Keratinocyte (primary cell): ENCODE results near the gene FRS2. TPM values are rescaled to one million over a fixed set of nuclear protein-coding genes. Genes with fewer than 3 reads are reported as not detected.

ENCODE experiments used
- DNase-seq: peaks from one replicate; pipeline ENCODE4 v3.0.0-alpha.2; 2011; ENCODE audit warnings: low read depth, missing footprints, low spot score
- FAIRE-seq: peaks from 2 replicates; lab custom pipeline; 2011; peaks lifted over from hg19 to GRCh38; lab: Jason Lieb, UNC
- H2AFZ ChIP-seq: 2 replicates; pipeline ENCODE4 v1.6.0; 2012; ENCODE audit warnings: low read length, control low read depth, inconsistent platforms; ENCODE audit not compliant: control insufficient read depth
- H3K27ac ChIP-seq: 2 replicates; pipeline ENCODE4 v1.5.1; 2011; ENCODE audit warnings: low read length; ENCODE audit not compliant: control insufficient read depth, insufficient read depth
- H3K27me3 ChIP-seq: 3 replicates; pipeline ENCODE4 v1.6.0; 2011; ENCODE audit warnings: low read length; ENCODE audit not compliant: control insufficient read depth, insufficient read depth; ENCODE audit errors: extremely low read depth
- H3K36me3 ChIP-seq, 2 experiments: 2 replicates in 1 of 2; 3 replicates in 1 of 2; pipeline ENCODE4 v1.5.1; 2011; ENCODE audit warnings: low read length in 2 of 2, mild to moderate bottlenecking in 1 of 2; ENCODE audit not compliant: control insufficient read depth in 2 of 2, insufficient read depth in 2 of 2; ENCODE audit errors: extremely low read depth in 1 of 2
- H3K4me1 ChIP-seq: 3 replicates; pipeline ENCODE4 v1.5.1; 2011; ENCODE audit warnings: low read length; ENCODE audit not compliant: control insufficient read depth, insufficient read depth; ENCODE audit errors: extremely low read depth
- H3K4me2 ChIP-seq: 3 replicates; pipeline ENCODE4 v1.6.0; 2011; ENCODE audit warnings: low read depth, low read length; ENCODE audit not compliant: control insufficient read depth, insufficient read depth; ENCODE audit errors: extremely low read depth
- H3K4me3 ChIP-seq, 3 experiments: fragments of 200-600 bp in 1 of 3; sonication (generic) in 1 of 3; 2 replicates in 2 of 3; 3 replicates in 1 of 3; pipeline ENCODE4 v1.5.1; 2011 to 2016; ENCODE audit warnings: low read length in 3 of 3, mild to moderate bottlenecking in 3 of 3, control low read depth in 2 of 3, inconsistent platforms in 1 of 3, low read depth in 1 of 3, mixed read lengths in 1 of 3, mixed run types in 1 of 3, moderate library complexity in 1 of 3; ENCODE audit not compliant: control insufficient read depth in 2 of 3, insufficient read depth in 2 of 3; ENCODE audit errors: extremely low read depth in 1 of 3
- H3K79me2 ChIP-seq: 2 replicates; pipeline ENCODE4 v1.6.0; 2012; ENCODE audit warnings: low read length; ENCODE audit not compliant: control insufficient read depth, insufficient read depth
- H3K9ac ChIP-seq: 3 replicates; pipeline ENCODE4 v1.6.0; 2011; ENCODE audit warnings: low read length; ENCODE audit not compliant: control insufficient read depth, insufficient read depth; ENCODE audit errors: extremely low read depth
- H3K9me1 ChIP-seq: 3 replicates; pipeline ENCODE4 v1.6.0; 2011; ENCODE audit warnings: low read length; ENCODE audit not compliant: control insufficient read depth, insufficient read depth; ENCODE audit errors: extremely low read depth
- H3K9me3 ChIP-seq: 2 replicates; pipeline ENCODE4 v1.5.1; 2012; ENCODE audit warnings: low read depth, low read length; ENCODE audit not compliant: control insufficient read depth
- H4K20me1 ChIP-seq: 3 replicates; pipeline ENCODE4 v1.6.0; 2011; ENCODE audit warnings: low read length; ENCODE audit not compliant: control insufficient read depth, insufficient read depth; ENCODE audit errors: extremely low read depth
- EZH2 ChIP-seq: IDR thresholded peaks from one replicate; pipeline ENCODE4 v1.6.1; 2012; ENCODE audit warnings: inconsistent platforms, mild to moderate bottlenecking, low read length, moderate library complexity
- dilution Hi-C: fragments of 300-500 bp; cut with MboI; formaldehyde crosslinking; loops from one replicate; pipeline ENCODE4 v1.7.0; 2020; ENCODE audit warnings: low sequenced_read_pairs; ENCODE audit not compliant: extremely low pct_ligation_motif_present
- polyA plus RNA-seq, 5 experiments: library from polyadenylated mRNA; depleted of rRNA in 3 of 5; stranded (reverse) in 3 of 5; stranded (forward) in 1 of 5; unstranded in 1 of 5; fragments of >200 nt; gene quantifications; 1 replicate in 1 of 5; 2 replicates in 3 of 5; 3 replicates in 1 of 5; pipeline versions ENCODE4 v1.2.1 to v1.2.3, GENCODE V29; 2011 to 2012; ENCODE audit warnings: missing spikeins in 2 of 5, low read depth in 1 of 5, low replicate concordance in 1 of 5
- TF ChIP-seq, protein P1 (sequence below), 3 experiments: IDR thresholded peaks in 1 of 3; conservative IDR thresholded peaks in 1 of 3; optimal IDR thresholded peaks in 1 of 3; 2 replicates in 2 of 3; 3 replicates in 1 of 3; pipeline versions ENCODE3 to v1.5.1; 2011; ENCODE audit warnings: low read length in 3 of 3, mild to moderate bottlenecking in 3 of 3, moderate library complexity in 2 of 3, control low read depth in 1 of 3, inconsistent platforms in 1 of 3; ENCODE audit not compliant: insufficient read depth in 2 of 3; ENCODE audit errors: extremely low read depth in 1 of 3

Gene FRS2
- polyA plus RNA-seq, 1 donor (not counting 4 experiments of a cell fraction or from before 2014, with no cell fraction given) = 28.6 TPM

DNA sequence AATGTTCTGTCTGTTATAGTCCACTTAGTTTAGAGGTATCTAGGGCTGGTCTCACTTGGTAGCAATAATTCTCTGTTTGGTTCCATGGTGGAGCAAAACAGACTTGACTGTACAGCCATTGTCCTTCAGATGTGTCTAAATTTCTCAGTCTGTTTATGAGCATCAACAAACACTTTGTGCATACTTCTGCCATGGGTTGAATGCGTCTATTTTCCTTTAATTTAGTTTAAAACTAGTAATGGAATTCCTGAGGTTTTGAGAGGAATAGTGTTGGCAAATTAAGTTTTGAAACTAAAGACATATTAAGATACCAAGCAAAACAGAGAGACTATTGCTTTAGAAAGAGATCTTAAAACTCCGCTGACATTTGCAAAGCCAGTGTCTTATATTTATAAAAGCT, 22.6 kb downstream of the FRS2 start:
- H3K4me1 ChIP-seq = peaks cover 2% of the 10 kb centered on the region
- peaks cover 2 to 3% of the 10 kb centered on the region in 2 experiments for H3K36me3 ChIP-seq
- H3K4me3 ChIP-seq = no peak overlapping the region
- dilution Hi-C loops = no loop called here
- DNase-seq (no peak), FAIRE-seq (no peak)
- no peak overlapping the region for H3K27ac ChIP-seq
- TF ChIP-seq, protein P1, sequence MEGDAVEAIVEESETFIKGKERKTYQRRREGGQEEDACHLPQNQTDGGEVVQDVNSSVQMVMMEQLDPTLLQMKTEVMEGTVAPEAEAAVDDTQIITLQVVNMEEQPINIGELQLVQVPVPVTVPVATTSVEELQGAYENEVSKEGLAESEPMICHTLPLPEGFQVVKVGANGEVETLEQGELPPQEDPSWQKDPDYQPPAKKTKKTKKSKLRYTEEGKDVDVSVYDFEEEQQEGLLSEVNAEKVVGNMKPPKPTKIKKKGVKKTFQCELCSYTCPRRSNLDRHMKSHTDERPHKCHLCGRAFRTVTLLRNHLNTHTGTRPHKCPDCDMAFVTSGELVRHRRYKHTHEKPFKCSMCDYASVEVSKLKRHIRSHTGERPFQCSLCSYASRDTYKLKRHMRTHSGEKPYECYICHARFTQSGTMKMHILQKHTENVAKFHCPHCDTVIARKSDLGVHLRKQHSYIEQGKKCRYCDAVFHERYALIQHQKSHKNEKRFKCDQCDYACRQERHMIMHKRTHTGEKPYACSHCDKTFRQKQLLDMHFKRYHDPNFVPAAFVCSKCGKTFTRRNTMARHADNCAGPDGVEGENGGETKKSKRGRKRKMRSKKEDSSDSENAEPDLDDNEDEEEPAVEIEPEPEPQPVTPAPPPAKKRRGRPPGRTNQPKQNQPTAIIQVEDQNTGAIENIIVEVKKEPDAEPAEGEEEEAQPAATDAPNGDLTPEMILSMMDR (optimal IDR thresholded peaks at IDR 0.05 in 1 of 3, IDR thresholded peaks at IDR 0.05 in 1 of 3, conservative IDR thresholded peaks at IDR 0.05 in 1 of 3; ENCODE audit: extremely low read depth in 1 of 3, insufficient read depth in 2 of 3, low read length in 3 of 3) = no peak
- no peak for TF ChIP-seq EZH2
- H3K9ac ChIP-seq = no peak overlapping the region
- H3K9me3 ChIP-seq = no peaks in the 10 kb centered on the region
- H4K20me1 ChIP-seq = peaks cover 6% of the 10 kb centered on the region
- H2AFZ ChIP-seq = no peak overlapping the region
- H3K4me2 ChIP-seq = no peak overlapping the region
- H3K27me3 ChIP-seq = no peaks in the 10 kb centered on the region
- H3K9me1 ChIP-seq = peaks cover 2% of the 10 kb centered on the region
- H3K79me2 ChIP-seq = peaks cover 91% of the 10 kb centered on the region

DNA sequence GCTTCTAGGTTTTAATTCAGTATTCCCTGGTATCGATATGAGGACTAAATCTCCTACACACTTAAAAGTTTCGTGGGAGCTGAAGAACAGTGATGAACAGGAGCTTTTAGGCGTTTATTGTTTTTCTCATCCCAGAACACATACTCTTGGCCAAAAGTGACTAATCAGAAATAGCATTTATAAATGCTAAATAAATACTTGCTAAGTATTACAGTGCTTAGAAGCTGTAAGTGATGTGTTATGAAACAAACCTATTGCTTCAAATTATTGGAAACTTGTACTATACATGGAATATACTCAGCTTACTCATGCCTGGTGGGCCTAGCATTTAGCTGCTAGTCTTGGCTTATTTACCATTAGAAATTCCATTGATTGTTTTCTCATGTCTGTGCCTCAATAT, 24.9 kb downstream of the FRS2 start:
- TF ChIP-seq, protein P1 (optimal IDR thresholded peaks at IDR 0.05 in 1 of 3, IDR thresholded peaks at IDR 0.05 in 1 of 3, conservative IDR thresholded peaks at IDR 0.05 in 1 of 3; ENCODE audit: extremely low read depth in 1 of 3, insufficient read depth in 2 of 3, low read length in 3 of 3) = no peak
- no peak for TF ChIP-seq EZH2
- no peaks in the 10 kb centered on the region for H3K27me3 ChIP-seq
- DNase-seq (no peak), FAIRE-seq (no peak)
- no peak overlapping the region for H3K27ac ChIP-seq
- H3K9ac ChIP-seq = no peak overlapping the region
- H3K4me1 ChIP-seq = peaks cover 13% of the 10 kb centered on the region
- no peaks in the 10 kb centered on the region for H3K9me1 ChIP-seq
- no peak overlapping the region for H3K4me3 ChIP-seq
- no peak overlapping the region for H2AFZ ChIP-seq
- H4K20me1 ChIP-seq = peaks cover 6% of the 10 kb centered on the region
- no peak overlapping the region for H3K4me2 ChIP-seq
- H3K36me3 ChIP-seq = peaks cover 2 to 3% of the 10 kb centered on the region in 2 experiments
- H3K9me3 ChIP-seq = no peaks in the 10 kb centered on the region
- peaks cover 93% of the 10 kb centered on the region for H3K79me2 ChIP-seq
- dilution Hi-C loops = no loop called here
